ENCODE results near the gene RBBP8NL. TPM values are rescaled to one million over a fixed set of nuclear protein-coding genes. Genes with fewer than 3 reads are reported as not detected.

The RBBP8NL gene
- total and polyA plus RNA-seq, 2 donors (not counting 3 experiments of a cell fraction or from before 2014, with no cell fraction given), result not detected

DNA sequence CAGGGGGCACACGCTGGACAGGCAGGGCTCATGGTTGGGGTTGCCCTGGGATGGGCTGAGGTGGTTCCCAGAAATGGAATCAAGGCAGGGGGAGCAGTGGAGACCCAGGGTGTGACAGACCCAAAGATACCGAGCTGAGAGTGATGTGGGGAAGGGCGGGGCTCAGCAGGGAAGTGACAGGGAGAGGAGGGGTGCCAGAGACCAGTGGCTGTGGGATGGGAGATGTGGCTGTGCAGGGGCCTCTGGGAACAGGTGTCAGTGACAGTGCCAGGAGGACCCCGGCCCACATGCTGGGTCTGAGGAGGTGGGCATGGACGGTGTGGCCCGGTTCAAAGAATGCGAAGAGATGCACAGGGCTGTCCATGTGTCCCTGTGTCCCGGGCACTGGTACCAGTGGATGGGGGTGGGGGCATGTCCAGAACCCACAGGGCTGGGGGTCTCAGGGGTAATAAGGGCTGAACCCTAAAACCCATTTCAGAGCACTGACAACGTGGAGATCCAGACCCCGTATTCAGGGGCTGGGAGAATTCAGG, 21.3 kb downstream of the RBBP8NL start:
- Histone ChIP-seq H3K9ac (replicated peaks; ENCODE audit: extremely low read depth, insufficient read depth, low read length) (no peak overlapping the region), H2AFZ (ENCODE audit: low read depth, low read length) (no peak overlapping the region), H4K20me1 (replicated peaks; ENCODE audit: control insufficient read depth, extremely low read depth, insufficient read depth, low read length) (no peaks in the 10 kb centered on the region), H3K36me3 (ENCODE audit: control insufficient read depth in 2 of 2, extremely low read depth in 1 of 2, insufficient read depth in 2 of 2, low read length in 2 of 2) (no peaks in the 10 kb centered on the region), H3K4me2 (ENCODE audit: insufficient read depth, low read length) (peak overlapping the region; percentile 47), H3K27me3 (ENCODE audit: control insufficient read depth in 2 of 2, insufficient read depth in 2 of 2, low read length in 2 of 2) (no peaks in the 10 kb centered on the region), H3K9me1 (replicated peaks; ENCODE audit: control insufficient read depth, extremely low read depth, insufficient read depth, low read length) (no peaks in the 10 kb centered on the region), H3K9me3 (replicated peaks; ENCODE audit: control insufficient read depth, insufficient read depth, low read length) (no peaks in the 10 kb centered on the region), H3K79me2 (ENCODE audit: control insufficient read depth, insufficient read depth, low read length) (peaks cover 7% of the 10 kb centered on the region), H3K27ac (ENCODE audit: insufficient read depth, low read depth, low read length) (no peak overlapping the region), H3K4me3 (replicated peaks in 1 of 3; ENCODE audit: insufficient read depth in 1 of 3, low read depth in 1 of 3, low read length in 3 of 3) (peak overlapping the region in 2 of 3 experiments; percentile 17 to 68), H3K4me1 (ENCODE audit: control insufficient read depth, extremely low read depth, insufficient read depth, low read length) (peaks cover 11% of the 10 kb centered on the region)
- dilution Hi-C loops (cut with MboI; ENCODE audit: extremely low pct_ligation_motif_present, low sequenced_read_pairs), result no loop called here
- TF ChIP-seq POLR2AphosphoS5 (IDR thresholded peaks at IDR 0.05; ENCODE audit: insufficient read depth, low read depth, low read length), result no peak
- no peak for TF ChIP-seq EZH2 (IDR thresholded peaks at IDR 0.05; ENCODE audit: borderline replicate concordance, low read depth, low read length, severe bottlenecking)
- no peak for TF ChIP-seq MAX (IDR thresholded peaks at IDR 0.05; ENCODE audit: insufficient read depth, insufficient read length)
- no peak for TF ChIP-seq MYC (IDR thresholded peaks at IDR 0.05; ENCODE audit: low read depth, low read length)
- no peak for TF ChIP-seq CTCF (IDR thresholded peaks at IDR 0.05; ENCODE audit: extremely low read depth in 1 of 2, insufficient read depth in 1 of 2, low read depth in 1 of 2, low read length in 2 of 2)
- no peak for TF ChIP-seq POLR2A (IDR thresholded peaks at IDR 0.05; ENCODE audit: low read depth, low read length)
- no peak for TF ChIP-seq GATA2 (IDR thresholded peaks at IDR 0.05; ENCODE audit: insufficient read depth, insufficient read length, low read depth, low read length)
- no peak for TF ChIP-seq JUN (IDR thresholded peaks at IDR 0.05; ENCODE audit: borderline replicate concordance, insufficient read depth, insufficient read length, low read depth)
- no peak for TF ChIP-seq FOS (IDR thresholded peaks at IDR 0.05; ENCODE audit: borderline replicate concordance, insufficient read depth, low read length)
- POLR2A ChIA-PET, result no interaction called here
- DNase-seq (ENCODE audit: low read depth, low spot score) (no peak), FAIRE-seq (no peak)
- CTCF ChIA-PET, result interaction anchor here (1.0 kb wide), 1 partner anchor 23 kb away, joined by 5 read pairs; no protein-coding TSS in a partner anchor
- no TSS peak for BruUV-seq (replicated peaks)
- intact Hi-C loops (cut with micrococcal nuclease), result loop anchor here (1.0 to 5.0 kb wide), 3 partner anchors 49 to 211 kb away; partner anchors contain the start of gene ADRM1
